ENCODE data around the gene BABAM2. TPM values are rescaled to one million over a fixed set of nuclear protein-coding genes. Genes with fewer than 3 reads are reported as not detected.

The BABAM2 gene
- total RNA-seq, 2 donors from 2014 or later = 36.4 to 40.9 TPM

DNA sequence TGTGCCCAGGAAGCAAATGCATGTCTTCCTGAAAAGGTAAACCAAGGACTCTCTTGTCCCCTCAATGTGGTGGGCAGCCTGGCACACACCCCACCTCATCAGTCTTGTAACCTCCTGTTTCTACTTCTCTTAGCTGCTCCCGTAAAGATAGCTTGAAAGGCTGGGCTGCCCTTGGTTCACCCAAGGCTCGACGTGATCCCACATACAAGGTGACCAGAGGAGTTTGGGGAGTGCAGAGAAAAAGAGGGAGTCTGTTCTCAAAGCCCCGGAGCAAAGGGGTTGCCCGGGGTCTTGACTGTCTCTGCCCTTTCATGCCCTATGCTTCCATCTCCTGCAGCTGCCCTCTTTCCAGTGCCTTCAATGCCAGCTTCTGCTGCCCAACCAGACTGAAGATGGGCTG lies 483.8 kb downstream of the BABAM2 start:
- H3K4me3 Mint-ChIP-seq = no peak overlapping the region
- TF ChIP-seq, protein P1, sequence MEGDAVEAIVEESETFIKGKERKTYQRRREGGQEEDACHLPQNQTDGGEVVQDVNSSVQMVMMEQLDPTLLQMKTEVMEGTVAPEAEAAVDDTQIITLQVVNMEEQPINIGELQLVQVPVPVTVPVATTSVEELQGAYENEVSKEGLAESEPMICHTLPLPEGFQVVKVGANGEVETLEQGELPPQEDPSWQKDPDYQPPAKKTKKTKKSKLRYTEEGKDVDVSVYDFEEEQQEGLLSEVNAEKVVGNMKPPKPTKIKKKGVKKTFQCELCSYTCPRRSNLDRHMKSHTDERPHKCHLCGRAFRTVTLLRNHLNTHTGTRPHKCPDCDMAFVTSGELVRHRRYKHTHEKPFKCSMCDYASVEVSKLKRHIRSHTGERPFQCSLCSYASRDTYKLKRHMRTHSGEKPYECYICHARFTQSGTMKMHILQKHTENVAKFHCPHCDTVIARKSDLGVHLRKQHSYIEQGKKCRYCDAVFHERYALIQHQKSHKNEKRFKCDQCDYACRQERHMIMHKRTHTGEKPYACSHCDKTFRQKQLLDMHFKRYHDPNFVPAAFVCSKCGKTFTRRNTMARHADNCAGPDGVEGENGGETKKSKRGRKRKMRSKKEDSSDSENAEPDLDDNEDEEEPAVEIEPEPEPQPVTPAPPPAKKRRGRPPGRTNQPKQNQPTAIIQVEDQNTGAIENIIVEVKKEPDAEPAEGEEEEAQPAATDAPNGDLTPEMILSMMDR (conservative IDR thresholded peaks at IDR 0.05) = no peak
- Histone ChIP-seq H3K4me3 (ENCODE audit: low read length) (no peak overlapping the region), H3K9ac (ENCODE audit: extremely low read depth, low read length, poor library complexity, severe bottlenecking) (no peak overlapping the region), H3K27me3 (ENCODE audit: control insufficient read depth, insufficient read depth, low read length, poor library complexity, severe bottlenecking) (no peaks in the 10 kb centered on the region), H3K4me1 (ENCODE audit: control insufficient read depth, insufficient read depth, low read length) (no peaks in the 10 kb centered on the region), H3K9me3 (ENCODE audit: control insufficient read depth, low read length) (no peaks in the 10 kb centered on the region), H3K27ac (ENCODE audit: low read depth, low read length) (no peak overlapping the region), H3K36me3 (ENCODE audit: control insufficient read depth, insufficient read depth, low read length) (no peaks in the 10 kb centered on the region)
- 86 to 97% methylated on average over 5 of the region's 5 CpGs for WGBS, 2 experiments (ENCODE audit: insufficient coverage in 1 of 2, insufficient read length in 1 of 2)
- H3K27me3 Mint-ChIP-seq (ENCODE audit: insufficient read depth) = peaks cover 27% of the 10 kb centered on the region
- peaks cover 3% of the 10 kb centered on the region for H3K4me1 Mint-ChIP-seq
- peak; percentile 33 for DNase-seq
- no peaks in the 10 kb centered on the region for H3K9me3 Mint-ChIP-seq
- H3K36me3 Mint-ChIP-seq (ENCODE audit: low read depth) = no peaks in the 10 kb centered on the region
- no peak overlapping the region for H3K27ac Mint-ChIP-seq

GRCh38 chr2:28375236-28375635 lies 484.7 kb downstream of the BABAM2 start:
- TF ChIP-seq, protein P1 (conservative IDR thresholded peaks at IDR 0.05) = no peak
- no peak overlapping the region for H3K4me3 Mint-ChIP-seq
- no peak overlapping the region for H3K4me3 ChIP-seq (ENCODE audit: low read length)
- H3K9me3 Mint-ChIP-seq = no peaks in the 10 kb centered on the region
- H3K27ac ChIP-seq (ENCODE audit: low read depth, low read length) = no peak overlapping the region
- H3K9me3 ChIP-seq (ENCODE audit: control insufficient read depth, low read length) = no peaks in the 10 kb centered on the region
- H3K36me3 Mint-ChIP-seq (ENCODE audit: low read depth) = no peaks in the 10 kb centered on the region
- H3K36me3 ChIP-seq (ENCODE audit: control insufficient read depth, insufficient read depth, low read length) = no peaks in the 10 kb centered on the region
- 86 to 100% methylated on average over 1 to 3 of the region's 3 CpGs for WGBS, 2 experiments (ENCODE audit: insufficient coverage in 1 of 2, insufficient read length in 1 of 2)
- peaks cover 35% of the 10 kb centered on the region for H3K27me3 Mint-ChIP-seq (ENCODE audit: insufficient read depth)
- no peak overlapping the region for H3K27ac Mint-ChIP-seq
- H3K4me1 Mint-ChIP-seq = peaks cover 3% of the 10 kb centered on the region
- no peaks in the 10 kb centered on the region for H3K4me1 ChIP-seq (ENCODE audit: control insufficient read depth, insufficient read depth, low read length)
- no peak overlapping the region for H3K9ac ChIP-seq (ENCODE audit: extremely low read depth, low read length, poor library complexity, severe bottlenecking)
- DNase-seq = peak; percentile 29
- H3K27me3 ChIP-seq (ENCODE audit: control insufficient read depth, insufficient read depth, low read length, poor library complexity, severe bottlenecking) = no peaks in the 10 kb centered on the region

GRCh38 chr2:28375742-28376631 lies 485.5 kb downstream of the BABAM2 start:
- DNase-seq = peak; percentile 41
- no peaks in the 10 kb centered on the region for H3K9me3 ChIP-seq (ENCODE audit: control insufficient read depth, low read length)
- H3K27me3 Mint-ChIP-seq (ENCODE audit: insufficient read depth) = peaks cover 40% of the 10 kb centered on the region
- H3K9ac ChIP-seq (ENCODE audit: extremely low read depth, low read length, poor library complexity, severe bottlenecking) = no peak overlapping the region
- TF ChIP-seq, protein P1 (conservative IDR thresholded peaks at IDR 0.05) = no peak
- H3K4me1 Mint-ChIP-seq = peaks cover 3% of the 10 kb centered on the region
- H3K36me3 ChIP-seq (ENCODE audit: control insufficient read depth, insufficient read depth, low read length) = no peaks in the 10 kb centered on the region
- no peaks in the 10 kb centered on the region for H3K9me3 Mint-ChIP-seq
- H3K4me1 ChIP-seq (ENCODE audit: control insufficient read depth, insufficient read depth, low read length) = no peaks in the 10 kb centered on the region
- WGBS, 2 experiments (ENCODE audit: insufficient coverage in 1 of 2, insufficient read length in 1 of 2) = 93 to 95% methylated on average over 3 to 8 of the region's 8 CpGs
- no peak overlapping the region for H3K27ac Mint-ChIP-seq
- no peaks in the 10 kb centered on the region for H3K27me3 ChIP-seq (ENCODE audit: control insufficient read depth, insufficient read depth, low read length, poor library complexity, severe bottlenecking)
- no peaks in the 10 kb centered on the region for H3K36me3 Mint-ChIP-seq (ENCODE audit: low read depth)
- H3K4me3 ChIP-seq (ENCODE audit: low read length) = no peak overlapping the region
- no peak overlapping the region for H3K4me3 Mint-ChIP-seq
- no peak overlapping the region for H3K27ac ChIP-seq (ENCODE audit: low read depth, low read length)

Data from endodermal cell (in vitro differentiated cells).